Neuronal stem cell (in vitro differentiated cells): ENCODE results near the gene COL6A3.

Source experiments
- DNase-seq: peaks from one replicate; pipeline ENCODE4 v3.0.0-alpha.2; 2013; ENCODE audit warnings: low spot score
- H2AFZ ChIP-seq: one replicate; pipeline ENCODE4 v1.6.1; 2013; ENCODE audit warnings: mild to moderate bottlenecking, low read length, inconsistent platforms
- H2AK5ac ChIP-seq: 2 replicates; pipeline ENCODE4 v1.6.1; 2013; ENCODE audit warnings: low read depth, mild to moderate bottlenecking, inconsistent platforms, low read length, moderate library complexity, mixed read lengths
- H2BK120ac ChIP-seq: 2 replicates; pipeline ENCODE4 v1.6.1; 2013; ENCODE audit warnings: low read depth, mild to moderate bottlenecking, inconsistent platforms, low read length, moderate library complexity, mixed read lengths
- H2BK12ac ChIP-seq: one replicate; pipeline ENCODE4 v1.6.1; 2013; ENCODE audit warnings: low read length, inconsistent platforms
- H2BK15ac ChIP-seq: 2 replicates; pipeline ENCODE4 v1.6.1; 2013; ENCODE audit warnings: mild to moderate bottlenecking, low read length, inconsistent platforms, mixed read lengths
- H2BK5ac ChIP-seq: one replicate; pipeline ENCODE4 v1.6.1; 2013; ENCODE audit warnings: inconsistent platforms, mild to moderate bottlenecking, low read length, moderate library complexity
- H3K14ac ChIP-seq: one replicate; pipeline ENCODE4 v1.6.1; 2013; ENCODE audit warnings: low read length, inconsistent platforms
- H3K18ac ChIP-seq: 2 replicates; pipeline ENCODE4 v1.6.1; 2013; ENCODE audit warnings: low read length, inconsistent platforms
- H3K23ac ChIP-seq: 2 replicates; pipeline ENCODE4 v1.6.1; 2013; ENCODE audit warnings: low read depth, mild to moderate bottlenecking, mixed read lengths, low read length, inconsistent platforms; ENCODE audit not compliant: poor library complexity
- H3K27ac ChIP-seq: replicated peaks from 3 replicates; pipeline ENCODE4 v1.5.1; 2013; ENCODE audit warnings: low read length, inconsistent platforms
- H3K27me3 ChIP-seq, 3 experiments: 2 replicates each; pipeline ENCODE4 v1.6.1; 2013; ENCODE audit warnings: low read length in 3 of 3, mild to moderate bottlenecking in 2 of 3, inconsistent platforms in 1 of 3, low read depth in 1 of 3, mixed read lengths in 1 of 3, moderate library complexity in 1 of 3; ENCODE audit not compliant: control insufficient read depth in 3 of 3, insufficient read depth in 3 of 3
- H3K36me3 ChIP-seq, 2 donors: replicated peaks in 1 of 2; 2 replicates each; pipeline ENCODE4 v1.6.1; 2013; ENCODE audit warnings: low read length in 2 of 2; ENCODE audit not compliant: control insufficient read depth in 2 of 2, insufficient read depth in 2 of 2
- H3K4ac ChIP-seq: 2 replicates; pipeline ENCODE4 v1.6.1; 2013; ENCODE audit warnings: inconsistent platforms, mild to moderate bottlenecking, low read length, moderate library complexity
- H3K4me1 ChIP-seq, 2 donors: 1 replicate in 1 of 2; 2 replicates in 1 of 2; pipeline ENCODE4 v1.6.1; 2013; ENCODE audit warnings: low read length in 2 of 2, low read depth in 1 of 2; ENCODE audit not compliant: control insufficient read depth in 2 of 2, insufficient read depth in 1 of 2
- H3K4me2 ChIP-seq: one replicate; pipeline ENCODE4 v1.6.1; 2013; ENCODE audit warnings: mild to moderate bottlenecking, low read length, inconsistent platforms; ENCODE audit not compliant: insufficient read depth, poor library complexity, severe bottlenecking
- H3K4me3 ChIP-seq, 2 donors: 2 replicates each; pipeline ENCODE4 v1.5.1; 2013; ENCODE audit warnings: low read length in 2 of 2, mild to moderate bottlenecking in 2 of 2, inconsistent platforms in 1 of 2, moderate library complexity in 1 of 2
- H3K79me1 ChIP-seq: one replicate; pipeline ENCODE4 v1.6.1; 2013; ENCODE audit warnings: low read depth, mild to moderate bottlenecking, inconsistent platforms, low read length, moderate library complexity
- H3K9ac ChIP-seq: one replicate; pipeline ENCODE4 v1.6.1; 2013; ENCODE audit warnings: mild to moderate bottlenecking, low read depth, low read length, inconsistent platforms; ENCODE audit not compliant: poor library complexity
- H3K9me3 ChIP-seq, 2 donors: replicated peaks in 1 of 2; 2 replicates each; pipeline versions ENCODE3 to v1.6.1; 2013; ENCODE audit warnings: low read length in 2 of 2, mild to moderate bottlenecking in 2 of 2, inconsistent platforms in 1 of 2, low read depth in 1 of 2, mixed read lengths in 1 of 2, moderate library complexity in 1 of 2; ENCODE audit not compliant: control insufficient read depth in 2 of 2, insufficient read depth in 1 of 2
- H4K8ac ChIP-seq: one replicate; pipeline ENCODE4 v1.6.1; 2013; ENCODE audit warnings: low read depth, mild to moderate bottlenecking, inconsistent platforms, low read length, moderate library complexity
- H4K91ac ChIP-seq: one replicate; pipeline ENCODE4 v1.6.1; 2013; ENCODE audit warnings: low read length, low read depth, mild to moderate bottlenecking, inconsistent platforms; ENCODE audit not compliant: poor library complexity
- WGBS, 2 donors: extraction: QIAGEN DNeasy Blood & Tissue Kit; methylation state at CpG; one replicate each; pipeline ENCODE4 v1.1.7; 2013; ENCODE audit warnings: missing lambda C conversion rate in 2 of 2, mixed read lengths in 1 of 2; ENCODE audit not compliant: insufficient read length in 2 of 2, insufficient replicate concordance in 1 of 2; ENCODE audit errors: extremely low coverage in 2 of 2; 5-methylcytosine and 5-hydroxymethylcytosine counted together

The COL6A3 gene

DNA sequence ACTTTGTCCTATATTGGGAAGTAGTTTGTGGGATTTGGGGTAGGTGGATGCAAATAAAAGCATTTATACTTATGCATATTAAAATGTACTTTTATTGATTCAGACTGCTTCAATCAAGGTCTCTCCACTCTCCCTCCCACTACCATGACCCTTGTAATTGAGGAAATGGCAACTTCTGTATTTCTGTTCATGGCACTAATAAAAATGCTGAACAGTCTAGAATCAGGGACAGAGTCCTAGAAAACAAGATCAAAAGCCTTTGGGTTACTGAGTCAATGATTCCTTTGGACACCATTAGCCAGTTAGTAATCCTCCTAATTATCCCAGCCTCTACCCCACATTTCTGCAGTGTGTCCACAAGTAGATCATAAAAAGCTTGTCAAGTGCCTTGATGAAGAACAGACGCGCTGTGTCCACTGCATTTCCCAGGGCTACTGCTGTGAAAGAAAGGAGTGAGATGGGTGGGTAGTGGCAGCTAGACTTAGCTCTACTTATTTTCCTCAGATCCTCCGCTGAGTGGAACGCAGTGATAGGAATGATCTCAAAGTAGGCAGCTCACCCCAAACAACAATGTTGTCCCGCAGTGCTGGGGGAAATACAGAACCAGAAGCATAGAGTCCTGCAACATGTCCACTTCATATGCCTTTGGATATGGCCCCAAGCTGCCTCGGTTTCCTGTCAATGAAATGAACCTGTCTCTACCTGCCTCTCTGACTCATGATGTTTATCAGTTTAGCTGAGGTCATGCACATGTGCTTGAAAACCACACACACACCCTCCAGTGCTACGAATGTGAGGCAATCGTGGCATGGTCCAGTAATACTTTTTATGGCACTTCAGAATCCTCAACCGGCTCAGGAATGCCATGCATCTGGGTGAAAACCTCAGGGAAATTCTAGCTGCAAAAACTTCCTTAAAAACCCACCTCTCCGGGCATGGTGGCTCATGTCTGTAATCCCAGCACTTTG is 115.5 kb downstream of the COL6A3 start:
- Histone ChIP-seq H2BK120ac (no peak overlapping the region), H3K79me1 (no peaks in the 10 kb centered on the region), H3K18ac (no peak overlapping the region), H3K4me3 (no peak overlapping the region), H3K9ac (no peak overlapping the region), H4K91ac (no peak overlapping the region), H2BK5ac (no peak overlapping the region), H3K36me3 (no peaks in the 10 kb centered on the region), H3K4me1 (peaks cover 0 to 3% of the 10 kb centered on the region in 2 donors), H3K14ac (no peak overlapping the region), H4K8ac (no peak overlapping the region), H3K27me3 (no peaks in the 10 kb centered on the region), H2AK5ac (peak overlapping the region; percentile 19), H2AFZ (no peak overlapping the region), H2BK12ac (no peak overlapping the region), H3K4me2 (no peak overlapping the region), H2BK15ac (no peak overlapping the region), H3K9me3 (peaks cover 0 to 2% of the 10 kb centered on the region in 2 donors), H3K4ac (no peak overlapping the region), H3K27ac (no peak overlapping the region), H3K23ac (no peak overlapping the region)
- DNase-seq, result no peak
- WGBS, 2 donors, result no CpG with 5 or more reads among the region's 10 CpGs

DNA sequence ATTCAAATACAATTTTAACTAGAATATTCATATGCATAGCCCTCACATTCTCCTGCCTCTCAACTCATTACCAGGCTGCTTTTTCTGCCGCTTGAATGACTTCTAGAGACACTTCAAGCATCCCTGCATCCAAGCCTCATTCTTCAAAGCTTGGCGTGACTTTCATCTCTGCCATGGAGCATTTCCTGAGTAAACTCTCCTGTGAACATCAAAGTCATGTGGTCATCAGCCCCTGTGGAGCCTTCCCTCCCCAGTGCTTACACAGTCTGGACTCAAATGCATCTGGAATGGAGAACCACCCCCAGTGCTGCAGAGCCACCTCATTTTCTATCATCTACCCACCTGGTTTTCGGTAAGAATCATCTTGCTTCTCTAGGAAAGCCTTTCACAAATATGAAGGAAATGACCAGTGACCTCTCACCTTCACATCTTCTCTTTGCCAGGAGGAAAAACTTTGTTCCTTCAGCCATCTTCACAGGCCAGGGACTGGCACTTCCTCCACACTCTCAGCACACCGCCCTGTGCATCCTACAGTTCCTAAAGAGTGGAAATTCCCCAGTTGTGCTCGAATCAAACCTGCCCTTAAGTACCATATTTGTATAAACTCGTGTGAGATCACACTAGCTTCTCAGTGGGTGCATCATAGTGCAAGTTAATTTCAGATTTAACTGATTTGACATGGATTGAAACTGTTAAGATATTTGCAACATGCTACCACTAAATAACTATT is 116.4 kb downstream of the COL6A3 start:
- Histone ChIP-seq H2AFZ (no peak overlapping the region), H3K27me3 (no peaks in the 10 kb centered on the region), H3K4me1 (peaks cover 0 to 3% of the 10 kb centered on the region in 2 donors), H2BK120ac (no peak overlapping the region), H2AK5ac (no peak overlapping the region), H2BK12ac (no peak overlapping the region), H2BK5ac (no peak overlapping the region), H3K4ac (no peak overlapping the region), H3K79me1 (no peaks in the 10 kb centered on the region), H3K23ac (no peak overlapping the region), H3K4me3 (no peak overlapping the region), H3K14ac (no peak overlapping the region), H3K36me3 (no peaks in the 10 kb centered on the region), H4K91ac (no peak overlapping the region), H3K4me2 (no peak overlapping the region), H4K8ac (no peak overlapping the region), H3K9ac (no peak overlapping the region), H3K27ac (no peak overlapping the region), H3K18ac (no peak overlapping the region), H2BK15ac (no peak overlapping the region), H3K9me3 (peaks cover 0 to 2% of the 10 kb centered on the region in 2 donors)
- no CpG with 5 or more reads among the region's 6 CpGs for WGBS, 2 donors
- no peak for DNase-seq

DNA sequence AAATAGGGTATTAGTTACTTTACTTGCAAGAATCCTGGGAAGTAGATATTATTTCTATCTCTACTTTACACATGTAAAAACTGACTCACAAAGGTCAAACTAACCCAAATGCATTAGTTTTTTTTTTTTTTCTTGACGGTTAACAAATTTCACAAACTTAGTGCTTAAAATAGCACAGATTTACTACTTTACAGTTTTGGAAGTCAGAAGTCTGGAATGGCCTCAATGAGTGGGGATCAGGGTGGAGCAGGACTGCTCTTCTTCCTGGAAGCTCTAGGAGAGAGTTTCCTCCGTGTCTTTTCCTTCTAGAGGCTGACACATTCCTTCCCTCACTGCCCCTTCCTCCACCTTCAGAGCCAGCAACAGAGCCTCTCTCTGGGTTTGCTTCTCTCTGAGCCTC is 117.2 kb downstream of the COL6A3 start:
- no peak overlapping the region for H2BK15ac ChIP-seq
- no peak overlapping the region for H4K8ac ChIP-seq
- H3K4me2 ChIP-seq, result no peak overlapping the region
- H2BK120ac ChIP-seq, result no peak overlapping the region
- no peak overlapping the region for H3K27ac ChIP-seq
- DNase-seq, result no peak
- no peaks in the 10 kb centered on the region for H3K79me1 ChIP-seq
- peaks cover 0 to 2% of the 10 kb centered on the region in 2 donors for H3K9me3 ChIP-seq
- H3K18ac ChIP-seq, result no peak overlapping the region
- H3K4me1 ChIP-seq, result peaks cover 0 to 3% of the 10 kb centered on the region in 2 donors
- WGBS, 2 donors, result no CpG with 5 or more reads among the region's 2 CpGs
- H3K9ac ChIP-seq, result no peak overlapping the region
- no peak overlapping the region for H3K23ac ChIP-seq
- no peak overlapping the region for H4K91ac ChIP-seq
- H2BK12ac ChIP-seq, result no peak overlapping the region
- H3K14ac ChIP-seq, result no peak overlapping the region
- no peak overlapping the region for H2BK5ac ChIP-seq
- no peak overlapping the region for H3K4ac ChIP-seq
- no peak overlapping the region for H2AFZ ChIP-seq
- no peaks in the 10 kb centered on the region for H3K36me3 ChIP-seq
- H2AK5ac ChIP-seq, result no peak overlapping the region
- H3K4me3 ChIP-seq, result no peak overlapping the region
- H3K27me3 ChIP-seq, result no peaks in the 10 kb centered on the region

DNA sequence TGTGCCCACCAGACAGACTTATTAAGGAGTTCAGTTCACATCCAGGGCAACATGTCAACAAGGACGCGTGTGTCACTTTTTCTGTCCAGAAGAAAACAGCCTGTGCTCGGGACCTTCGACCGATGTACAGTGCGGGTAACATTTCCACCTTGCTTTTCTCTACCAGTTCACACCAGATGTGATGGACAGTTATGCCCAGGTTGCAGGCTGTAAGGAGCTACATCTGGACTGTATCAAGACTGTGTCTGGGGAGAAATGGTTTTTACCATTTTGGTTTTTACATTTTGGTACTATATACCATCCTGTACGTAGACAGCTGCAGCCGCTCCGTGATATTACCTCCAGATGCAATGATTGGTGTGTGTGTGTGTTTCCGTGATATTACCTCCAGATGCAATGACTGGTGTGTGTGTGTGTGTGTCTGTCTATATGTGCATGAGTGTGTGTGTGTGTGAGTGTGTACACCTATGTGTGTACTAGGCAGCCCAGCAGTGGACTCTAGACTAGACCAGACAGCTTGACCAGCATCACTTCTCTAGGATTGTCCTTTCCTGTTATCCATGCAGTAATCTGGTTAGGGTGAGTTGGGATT is 118.0 kb downstream of the COL6A3 start:
- no peak overlapping the region for H3K4ac ChIP-seq
- H3K36me3 ChIP-seq, result no peaks in the 10 kb centered on the region
- no peak overlapping the region for H3K18ac ChIP-seq
- DNase-seq, result no peak
- H4K91ac ChIP-seq, result no peak overlapping the region
- no peak overlapping the region for H3K27ac ChIP-seq
- no peak overlapping the region for H2BK15ac ChIP-seq
- no peak overlapping the region for H2BK120ac ChIP-seq
- no peaks in the 10 kb centered on the region for H3K27me3 ChIP-seq
- no peak overlapping the region for H3K23ac ChIP-seq
- H2AFZ ChIP-seq, result no peak overlapping the region
- no peak overlapping the region for H3K14ac ChIP-seq
- no peak overlapping the region for H2BK5ac ChIP-seq
- no peak overlapping the region for H2AK5ac ChIP-seq
- no peaks in the 10 kb centered on the region for H3K9me3 ChIP-seq
- no peak overlapping the region for H4K8ac ChIP-seq
- no peak overlapping the region for H2BK12ac ChIP-seq
- no peaks in the 10 kb centered on the region for H3K79me1 ChIP-seq
- no peak overlapping the region for H3K4me2 ChIP-seq
- no peak overlapping the region for H3K9ac ChIP-seq
- no peak overlapping the region for H3K4me3 ChIP-seq
- no CpG with 5 or more reads among the region's 10 CpGs for WGBS, 2 donors
- H3K4me1 ChIP-seq, result peaks cover 0 to 3% of the 10 kb centered on the region in 2 donors
